ENCODE data around the gene SURF1.

GRCh38 chr9:133367221-133367620 lies 10.9 kb upstream of the SURF1 start:
- TF ChIP-seq POLR2AphosphoS5 (IDR thresholded peaks at IDR 0.05) (no peak), CTCF (IDR thresholded peaks at IDR 0.05) (no peak)
